Measurements from ENCODE around the gene PRKAA2. TPM values are rescaled to one million over a fixed set of nuclear protein-coding genes. Genes with fewer than 3 reads are reported as not detected.

The PRKAA2 gene
- total and polyA plus RNA-seq, 2 of the 13 experiments (the other 11 are each of a cell fraction or from before 2014, with no cell fraction given) = 6.0 to 7.5 TPM

GRCh38 chr1:56709269-56709880 is 64.3 kb downstream of the PRKAA2 start (continued):
- TF ChIP-seq U2AF1 (optimal IDR thresholded peaks at IDR 0.05; ENCODE audit: low read depth, low read length) = no peak
- TF ChIP-seq MTF2 (CRISPR knock-in tag; IDR thresholded peaks at IDR 0.05; ENCODE audit: borderline replicate concordance) = no peak

GRCh38 chr1:56709995-56710394 is 64.9 kb downstream of the PRKAA2 start:
- 91% methylated on average over 2 of the region's 2 CpGs for WGBS (ENCODE audit: low lambda C conversion rate)
- DNase-seq (ENCODE audit: low spot score) (no peak), FAIRE-seq (no peak), ATAC-seq (no peak)
- Histone ChIP-seq H3K9me3 (ENCODE audit: low read length) (no peaks in the 10 kb centered on the region), H3K27me3 (ENCODE audit: control insufficient read depth in 1 of 2, insufficient read depth in 2 of 2, low read length in 2 of 2) (no peaks in the 10 kb centered on the region), H3K4me3 (replicated peaks in 1 of 3; ENCODE audit: insufficient read depth in 1 of 3, low read depth in 2 of 3, low read length in 3 of 3) (no peak overlapping the region), H3K9ac (ENCODE audit: insufficient read depth, low read depth, low read length) (no peak overlapping the region), H4K20me1 (ENCODE audit: insufficient read depth, low read length) (no peaks in the 10 kb centered on the region), H3K36me3 (replicated peaks in 1 of 2; ENCODE audit: control insufficient read depth in 1 of 2, insufficient read depth in 2 of 2, low read length in 2 of 2) (peaks cover 4 to 25% of the 10 kb centered on the region in 2 experiments), H3K27ac (ENCODE audit: extremely low read length, insufficient read depth, low read length) (no peak overlapping the region), H3K4me1 (ENCODE audit: insufficient read depth, low read length) (no peaks in the 10 kb centered on the region), H2AFZ (ENCODE audit: low read length) (no peak overlapping the region), H3K4me2 (ENCODE audit: low read depth, low read length) (no peak overlapping the region), H3K79me2 (ENCODE audit: insufficient read depth, low read length) (no peaks in the 10 kb centered on the region)
- in situ Hi-C loops (cut with HindIII; ENCODE audit: extremely low pct_ligation_motif_present, low pct_unique_long_range_greater_than_20kb) (loop anchor here (10.0 kb wide), 1 partner anchor 1425 kb away; no protein-coding TSS in a partner anchor), intact Hi-C loops (cut with micrococcal nuclease; ENCODE audit: unreplicated experiment) (loop anchor here (2.0 to 5.0 kb wide), 2 partner anchors 123 to 849 kb away; no protein-coding TSS in a partner anchor)
- ChIA-PET CTCF (ENCODE audit: low intra/inter-chr PET ratio, low total read pairs) (interaction anchor here (1.2 kb wide), 2 partner anchors 111 to 125 kb away, joined by 3 to 5 read pairs; no protein-coding TSS in a partner anchor), POLR2A (no interaction called here)
- no TSS peak for BruUV-seq (replicated peaks)
- no peak for TF ChIP-seq KLF16 (CRISPR knock-in tag; IDR thresholded peaks at IDR 0.05)
- TF ChIP-seq TARDBP (CRISPR knock-in tag; IDR thresholded peaks at IDR 0.05) = no peak
- no peak for TF ChIP-seq ZNF564 (CRISPR knock-in tag; IDR thresholded peaks at IDR 0.05)
- TF ChIP-seq JDP2 (CRISPR knock-in tag; IDR thresholded peaks at IDR 0.05; ENCODE audit: borderline replicate concordance) = no peak
- TF ChIP-seq SMAD3 (CRISPR knock-in tag; IDR thresholded peaks at IDR 0.05) = no peak
- TF ChIP-seq ATF7 (IDR thresholded peaks at IDR 0.05) = no peak
- TF ChIP-seq ATF7 (CRISPR knock-in tag; IDR thresholded peaks at IDR 0.05) = no peak
- no peak for TF ChIP-seq ZNF577 (CRISPR knock-in tag; IDR thresholded peaks at IDR 0.05; ENCODE audit: borderline replicate concordance, low read depth)

Data from HepG2 (cell line).